Common myeloid progenitor, CD34-positive (primary cell): Measurements from ENCODE around the gene LRIG2.

ENCODE experiments used
- CTCF ChIA-PET: fragments of 350-600 bp; sonication (Branson Sonifier 250); formaldehyde crosslinking; loops from one replicate; lab custom pipeline; 2021; ENCODE audit warnings: antibody characterized with exemption; lab: Charles Lee
- POLR2A ChIA-PET: fragments of 350-600 bp; sonication (Branson Sonifier 250); formaldehyde crosslinking; loops from one replicate; lab custom pipeline; 2021; ENCODE audit warnings: antibody characterized with exemption; lab: Charles Lee
- DNase-seq, 3 donors: peaks; one replicate each; pipeline versions ENCODE4 v3.0.0 to v3.0.0-alpha.2; 2013
- H3K27ac ChIP-seq, 2 experiments: 1 replicate in 1 of 2; 2 replicates in 1 of 2; pipeline ENCODE4 v1.7.0; 2013; ENCODE audit warnings: inconsistent platforms in 2 of 2, low read length in 2 of 2, mild to moderate bottlenecking in 2 of 2, low read depth in 1 of 2, moderate library complexity in 1 of 2; ENCODE audit not compliant: severe bottlenecking in 2 of 2, insufficient read depth in 1 of 2, poor library complexity in 1 of 2
- H3K27me3 ChIP-seq, 5 experiments: replicated peaks in 2 of 5; 1 replicate in 3 of 5; 2 replicates in 2 of 5; pipeline versions ENCODE4 v1.6.1 to v1.7.0; 2013; ENCODE audit warnings: low read length in 4 of 5, mild to moderate bottlenecking in 2 of 5, moderate library complexity in 2 of 5, inconsistent platforms in 1 of 5; ENCODE audit not compliant: insufficient read depth in 5 of 5, control insufficient read depth in 4 of 5
- H3K36me3 ChIP-seq, 4 experiments: 1 replicate in 2 of 4; 2 replicates in 2 of 4; pipeline versions ENCODE4 v1.6.1 to v1.7.0; 2013; ENCODE audit warnings: low read length in 3 of 4, control low read depth in 1 of 4, mild to moderate bottlenecking in 1 of 4; ENCODE audit not compliant: control insufficient read depth in 4 of 4, insufficient read depth in 4 of 4
- H3K4me1 ChIP-seq, 4 experiments: 1 replicate in 3 of 4; 2 replicates in 1 of 4; pipeline versions ENCODE4 v1.6.1 to v1.7.1; 2013; ENCODE audit warnings: low read length in 3 of 4, mild to moderate bottlenecking in 3 of 4, control low read depth in 1 of 4, inconsistent platforms in 1 of 4, moderate library complexity in 1 of 4; ENCODE audit not compliant: control insufficient read depth in 4 of 4, insufficient read depth in 4 of 4; ENCODE audit errors: control extremely low read depth in 1 of 4
- H3K4me3 ChIP-seq, 7 experiments: 1 replicate in 4 of 7; 2 replicates in 3 of 7; pipeline versions ENCODE4 v1.5.1 to v1.7.0; 2013; ENCODE audit warnings: mild to moderate bottlenecking in 7 of 7, low read length in 6 of 7, moderate library complexity in 6 of 7, inconsistent platforms in 2 of 7, low read depth in 2 of 7, control low read depth in 1 of 7; ENCODE audit not compliant: insufficient read depth in 4 of 7, control insufficient read depth in 1 of 7; ENCODE audit errors: extremely low read depth in 1 of 7
- H3K9me3 ChIP-seq, 5 experiments: 1 replicate in 4 of 5; 2 replicates in 1 of 5; pipeline versions ENCODE4 v1.6.1 to v1.7.1; 2013; ENCODE audit warnings: low read length in 4 of 5, mild to moderate bottlenecking in 2 of 5, inconsistent platforms in 1 of 5, low read depth in 1 of 5, moderate library complexity in 1 of 5; ENCODE audit not compliant: control insufficient read depth in 4 of 5, insufficient read depth in 2 of 5; ENCODE audit errors: control extremely low read depth in 1 of 5
- WGBS: methylation state at CpG from one replicate; pipeline ENCODE4 v1.1.5; 2013; ENCODE audit not compliant: insufficient coverage; 5-methylcytosine and 5-hydroxymethylcytosine counted together

The LRIG2 gene

DNA sequence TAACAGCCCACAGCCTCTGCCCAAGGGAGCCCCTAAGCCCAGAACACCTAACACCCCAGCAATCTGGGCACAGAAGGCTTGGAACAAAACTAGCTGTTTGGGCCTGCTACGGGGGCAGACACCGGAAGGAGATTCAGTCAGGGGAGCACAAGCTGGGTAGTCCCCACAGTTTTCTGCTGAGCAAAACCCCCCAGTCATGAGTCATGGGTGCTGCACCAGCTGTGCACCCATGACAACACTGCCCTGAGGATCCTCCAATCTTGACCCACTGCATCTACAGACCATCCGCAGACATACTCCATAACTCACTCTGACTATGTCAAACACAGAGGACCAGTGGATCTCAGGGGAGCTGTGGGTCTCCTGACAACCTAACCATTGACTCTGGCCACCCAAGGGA is 105.1 kb downstream of the LRIG2 start:
- Histone ChIP-seq H3K4me3 (no peak overlapping the region), H3K9me3 (peaks cover 0 to 1% (median 0%) of the 10 kb centered on the region in 5 experiments), H3K4me1 (no peaks in the 10 kb centered on the region), H3K27me3 (no peaks in the 10 kb centered on the region), H3K36me3 (no peaks in the 10 kb centered on the region), H3K27ac (no peak overlapping the region)
- ChIA-PET POLR2A (no interaction called here), CTCF (no interaction called here)
- DNase-seq, result no peak
- 93% methylated on average over 2 of the region's 3 CpGs for WGBS

DNA sequence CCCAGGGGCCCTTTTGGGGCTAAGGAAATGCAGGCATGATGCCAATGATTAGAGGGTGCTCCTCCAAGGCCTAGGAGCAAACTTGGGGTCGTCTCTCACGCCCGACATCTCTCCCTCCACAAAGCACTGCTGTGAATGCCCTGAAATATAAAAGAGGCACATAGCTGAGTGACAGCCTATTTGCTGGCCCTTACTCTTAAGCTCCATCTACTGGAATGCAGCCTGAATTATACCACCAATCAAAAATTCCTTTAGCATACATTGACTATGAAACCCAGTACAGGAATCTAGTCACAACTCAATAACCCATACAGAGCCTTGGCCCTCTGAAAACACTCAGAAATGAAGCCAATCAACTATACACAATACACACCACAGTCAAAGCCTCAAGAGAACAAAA is 105.5 kb downstream of the LRIG2 start:
- Histone ChIP-seq H3K27me3 (no peaks in the 10 kb centered on the region), H3K27ac (no peak overlapping the region), H3K4me1 (no peaks in the 10 kb centered on the region), H3K4me3 (no peak overlapping the region), H3K36me3 (no peaks in the 10 kb centered on the region), H3K9me3 (peaks cover 0 to 1% (median 0%) of the 10 kb centered on the region in 5 experiments)
- POLR2A ChIA-PET, result no interaction called here
- DNase-seq, result no peak
- WGBS, result 80% methylated on average over 1 of the region's 3 CpGs
- CTCF ChIA-PET, result no interaction called here
